Esophagus (tissue), 2 donors: ENCODE measurements around the gene TMEM200B. TPM values are rescaled to one million over a fixed set of nuclear protein-coding genes. Genes with fewer than 3 reads are reported as not detected.

ENCODE experiments used
- H3K27ac ChIP-seq, 2 donors: one replicate each; pipeline ENCODE4 v1.5.1; 2013; ENCODE audit warnings: low read depth in 2 of 2, mild to moderate bottlenecking in 2 of 2, inconsistent platforms in 1 of 2, low read length in 1 of 2, moderate library complexity in 1 of 2
- H3K27me3 ChIP-seq, 2 donors: one replicate each; pipeline ENCODE4 v1.6.1; 2013; ENCODE audit warnings: low read length in 2 of 2, control low read depth in 1 of 2, mild to moderate bottlenecking in 1 of 2; ENCODE audit not compliant: insufficient read depth in 2 of 2, control insufficient read depth in 1 of 2
- H3K36me3 ChIP-seq, 2 donors: one replicate each; pipeline ENCODE4 v1.6.1; 2013; ENCODE audit warnings: low read length in 1 of 2; ENCODE audit not compliant: control insufficient read depth in 2 of 2, insufficient read depth in 2 of 2
- H3K4me1 ChIP-seq, 2 donors: one replicate each; pipeline ENCODE4 v1.6.1; 2013; ENCODE audit warnings: low read length in 1 of 2; ENCODE audit not compliant: control insufficient read depth in 2 of 2, insufficient read depth in 2 of 2
- H3K4me3 ChIP-seq, 2 donors: one replicate each; pipeline ENCODE4 v1.5.1; 2013; ENCODE audit warnings: low read length in 2 of 2, mild to moderate bottlenecking in 2 of 2, low read depth in 1 of 2, moderate library complexity in 1 of 2
- H3K9me3 ChIP-seq, 2 donors: one replicate each; pipeline ENCODE4 v1.6.1; 2013; ENCODE audit warnings: mild to moderate bottlenecking in 2 of 2, low read depth in 1 of 2, low read length in 1 of 2, moderate library complexity in 1 of 2; ENCODE audit not compliant: control insufficient read depth in 2 of 2, insufficient read depth in 1 of 2
- WGBS, 2 donors: extraction: QIAGEN DNeasy Blood & Tissue Kit; methylation state at CpG; one replicate each; pipeline ENCODE4 v1.1.7; 2013; 5-methylcytosine and 5-hydroxymethylcytosine counted together
- polyA plus RNA-seq, 2 donors: library from polyadenylated mRNA; stranded (reverse); fragments of 200-250 nt; gene quantifications; one replicate each; pipeline ENCODE4 v1.2.3, GENCODE V29; 2013
- donor health status: healthy with polysubstance abuse.
- donor health status: Bipolar disorder and iron deficiency.

The TMEM200B gene
- polyA plus RNA-seq, 2 donors = 2.1 to 3.9 TPM

DNA sequence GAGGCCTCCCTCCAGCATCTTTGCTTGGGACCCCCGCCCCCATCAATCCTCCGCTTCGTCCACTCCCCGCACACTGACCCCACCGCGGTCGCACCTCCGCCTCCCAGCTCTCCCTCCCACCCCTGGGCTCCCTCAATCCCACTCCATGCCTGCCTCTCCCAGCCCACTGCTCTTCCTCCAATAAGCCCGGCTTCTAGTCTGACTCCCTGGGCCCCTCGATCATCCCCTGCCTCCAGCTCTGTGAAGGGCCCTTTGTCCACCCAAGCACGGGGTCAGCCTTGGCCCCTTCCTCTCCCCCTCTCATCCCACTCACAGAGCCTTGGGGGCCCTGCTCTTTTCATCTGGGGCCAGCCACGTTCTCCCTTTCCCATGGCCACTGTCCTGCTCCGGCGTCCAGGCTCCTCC lies 1.5 kb upstream of the TMEM200B start:
- WGBS, 2 donors = 70 to 71% methylated on average over 14 of the region's 14 CpGs
- peaks cover 0 to 14% of the 10 kb centered on the region in 2 donors for H3K4me1 ChIP-seq
- H3K27me3 ChIP-seq = peaks cover 0 to 7% of the 10 kb centered on the region in 2 donors
- no peaks in the 10 kb centered on the region for H3K9me3 ChIP-seq
- peaks cover 0 to 2% of the 10 kb centered on the region in 2 donors for H3K36me3 ChIP-seq
- peak overlapping the region in 1 of 2 donors; percentile 48 for H3K4me3 ChIP-seq
- H3K27ac ChIP-seq = peak overlapping the region; percentile 85 to 87

DNA sequence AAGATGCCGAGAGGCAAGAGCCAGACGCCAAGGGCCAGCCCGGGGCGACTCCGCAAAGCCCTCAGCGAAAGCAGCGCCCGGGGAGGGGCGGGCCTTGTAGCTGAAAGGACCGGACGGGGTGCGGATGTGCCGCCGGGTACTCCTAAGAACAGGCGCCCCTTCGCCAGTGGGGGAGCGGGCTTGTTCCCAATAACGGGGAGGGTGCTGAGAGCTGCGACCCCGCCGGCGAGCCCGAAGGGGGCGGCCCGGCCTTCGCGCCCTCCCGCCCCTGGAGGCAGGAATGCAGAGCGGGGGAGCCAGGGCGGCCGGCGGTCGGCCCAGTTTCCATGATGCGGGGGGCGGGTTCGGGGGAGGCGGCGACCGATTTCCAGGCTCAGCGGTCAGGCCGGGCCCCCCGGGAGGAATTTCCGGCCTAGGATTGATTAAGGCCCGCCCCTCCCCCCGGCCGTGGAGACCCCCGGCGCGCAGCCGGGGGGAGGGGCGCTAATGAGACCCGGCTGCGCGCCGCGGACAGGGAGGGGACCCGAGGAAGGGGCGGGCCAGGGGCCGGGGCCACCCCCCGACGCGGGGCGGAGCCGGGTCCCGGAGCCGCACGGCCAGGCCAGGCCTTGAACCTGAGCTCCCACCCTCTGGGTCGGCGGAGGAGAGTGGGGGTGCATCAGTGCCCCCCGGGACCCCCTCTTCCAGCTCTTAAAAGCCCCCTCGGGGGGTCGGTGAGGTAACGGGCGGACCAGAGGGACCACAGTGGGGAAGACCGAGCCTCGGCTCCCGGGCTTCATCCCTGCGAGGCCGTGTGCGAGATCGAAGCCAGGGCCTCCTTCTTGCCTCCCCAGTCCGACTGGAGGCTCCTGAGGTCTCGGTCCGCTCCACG lies 898 bp upstream of the TMEM200B start:
- H3K4me1 ChIP-seq = peaks cover 0 to 14% of the 10 kb centered on the region in 2 donors
- H3K4me3 ChIP-seq = peak overlapping the region; percentile 48 to 50
- H3K9me3 ChIP-seq = no peaks in the 10 kb centered on the region
- H3K36me3 ChIP-seq = peaks cover 0 to 2% of the 10 kb centered on the region in 2 donors
- H3K27ac ChIP-seq = peak overlapping the region; percentile 85 to 87
- H3K27me3 ChIP-seq = peaks cover 0 to 7% of the 10 kb centered on the region in 2 donors
- 1 to 5% methylated on average over 45 to 85 of the region's 85 CpGs for WGBS, 2 donors

DNA sequence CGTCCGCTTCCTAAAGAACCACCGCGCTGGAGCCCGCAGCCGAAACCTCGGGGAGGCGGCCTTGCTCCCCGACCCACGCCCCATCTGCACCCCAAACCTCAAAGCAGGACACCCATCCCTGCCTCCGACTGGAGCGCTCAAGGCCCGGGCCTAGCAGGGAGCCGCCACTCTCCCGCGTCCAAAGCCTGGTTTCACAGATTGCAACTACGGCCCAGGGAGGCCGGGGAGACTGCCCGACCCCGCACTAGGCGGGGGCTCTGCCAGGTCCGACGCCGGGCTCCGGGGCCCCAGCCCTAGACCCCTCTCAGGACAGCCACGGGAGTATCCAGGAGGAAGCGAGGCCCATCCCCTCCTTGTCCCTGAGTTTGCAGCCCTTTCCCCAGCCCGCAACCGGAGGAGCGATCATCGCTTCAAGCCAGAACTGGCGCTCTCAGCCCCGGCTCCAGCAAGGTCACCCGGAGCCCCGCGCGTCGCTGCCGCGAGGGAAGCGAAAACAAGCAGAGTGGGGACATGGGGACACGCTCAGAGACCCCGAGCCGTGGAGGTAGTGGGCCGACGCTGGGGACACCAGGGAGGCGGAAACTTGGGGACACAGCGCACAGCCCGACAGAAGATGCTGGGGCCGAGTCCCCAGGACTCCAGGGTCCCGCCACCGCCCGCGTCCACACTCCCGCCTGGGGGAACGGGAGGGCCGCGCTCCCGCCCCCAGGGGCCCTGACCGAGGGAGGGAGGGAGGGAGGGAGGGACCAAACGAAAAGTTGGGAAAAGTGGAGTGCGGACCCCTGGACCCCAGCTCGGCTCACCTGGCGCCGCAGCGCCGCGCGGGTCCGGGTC lies 433 bp downstream of the TMEM200B start:
- Histone ChIP-seq H3K27me3 (peaks cover 0 to 7% of the 10 kb centered on the region in 2 donors), H3K4me1 (peaks cover 0 to 14% of the 10 kb centered on the region in 2 donors), H3K4me3 (peak overlapping the region; percentile 48 to 50), H3K9me3 (no peaks in the 10 kb centered on the region), H3K27ac (peak overlapping the region; percentile 85 to 87), H3K36me3 (peaks cover 0 to 2% of the 10 kb centered on the region in 2 donors)
- 3 to 6% methylated on average over 48 to 70 of the region's 70 CpGs for WGBS, 2 donors

DNA sequence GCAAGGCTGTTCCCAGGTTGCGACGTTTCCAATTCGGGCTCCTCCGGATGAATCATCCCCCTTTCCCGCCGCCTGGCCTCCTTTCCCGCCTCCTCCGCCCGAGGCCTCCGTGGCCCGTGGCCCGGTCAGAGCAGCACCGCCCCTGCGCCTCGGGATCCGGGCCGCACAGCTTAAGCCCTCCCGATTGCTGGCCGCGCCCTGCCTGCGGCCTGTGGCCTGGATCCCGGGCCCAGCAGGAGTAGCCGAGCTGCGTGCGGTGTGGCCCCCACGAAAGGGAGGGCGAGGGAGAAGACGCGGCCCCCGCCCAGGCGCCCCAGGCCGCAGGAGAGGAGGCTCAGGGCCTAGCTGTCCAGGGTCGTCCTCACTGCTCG lies 1.0 kb downstream of the TMEM200B start:
- Histone ChIP-seq H3K27ac (peak overlapping the region; percentile 85 to 87), H3K27me3 (peaks cover 0 to 7% of the 10 kb centered on the region in 2 donors), H3K4me1 (peaks cover 0 to 14% of the 10 kb centered on the region in 2 donors), H3K36me3 (peaks cover 0 to 2% of the 10 kb centered on the region in 2 donors), H3K4me3 (peak overlapping the region; percentile 48 to 50), H3K9me3 (no peaks in the 10 kb centered on the region)
- 1 to 3% methylated on average over 23 to 34 of the region's 34 CpGs for WGBS, 2 donors

DNA sequence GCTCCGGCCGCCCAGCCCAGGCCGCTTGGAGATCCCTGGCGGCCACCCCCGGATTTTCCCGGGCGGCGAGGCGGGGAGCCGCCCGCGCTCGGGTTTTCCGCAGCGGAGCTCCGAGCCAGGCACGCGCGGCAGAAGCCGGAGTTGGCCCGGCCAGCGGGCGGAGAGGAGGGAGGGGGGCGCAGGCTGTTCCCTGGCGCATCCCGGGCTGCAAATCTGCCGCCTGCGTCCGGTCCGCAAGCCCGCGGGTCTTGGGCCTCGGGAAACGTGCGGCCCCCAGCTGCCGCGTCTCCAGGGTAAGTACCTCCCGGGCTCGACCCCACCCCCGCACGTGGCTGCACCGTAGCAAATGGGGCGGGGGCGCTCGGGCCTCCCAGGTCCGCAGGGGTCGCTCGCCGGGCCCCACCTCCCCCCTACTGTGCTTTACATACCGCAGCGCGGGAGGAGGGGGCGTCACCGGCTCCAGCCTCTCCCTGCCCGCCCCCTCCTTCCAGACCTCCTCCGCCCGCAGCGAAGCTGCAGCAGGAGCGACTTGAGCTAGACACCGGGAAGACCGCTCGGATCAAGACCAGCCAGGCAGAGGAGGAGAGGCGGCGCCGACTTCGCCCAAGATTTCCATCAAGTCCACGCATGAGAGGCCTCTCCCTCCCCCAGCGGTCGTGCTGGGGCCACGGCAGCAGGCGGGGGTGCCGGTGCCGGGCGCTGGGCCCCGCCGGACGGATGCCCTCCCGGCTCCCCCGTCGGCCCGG lies 1.6 kb downstream of the TMEM200B start:
- peaks cover 3 to 5% of the 10 kb centered on the region in 2 donors for H3K36me3 ChIP-seq
- H3K4me1 ChIP-seq = peaks cover 0 to 14% of the 10 kb centered on the region in 2 donors
- H3K27ac ChIP-seq = peak overlapping the region; percentile 85 to 87
- H3K4me3 ChIP-seq = peak overlapping the region; percentile 48 to 50
- 1 to 2% methylated on average over 54 to 81 of the region's 81 CpGs for WGBS, 2 donors
- peaks cover 0 to 7% of the 10 kb centered on the region in 2 donors for H3K27me3 ChIP-seq
- no peaks in the 10 kb centered on the region for H3K9me3 ChIP-seq

DNA sequence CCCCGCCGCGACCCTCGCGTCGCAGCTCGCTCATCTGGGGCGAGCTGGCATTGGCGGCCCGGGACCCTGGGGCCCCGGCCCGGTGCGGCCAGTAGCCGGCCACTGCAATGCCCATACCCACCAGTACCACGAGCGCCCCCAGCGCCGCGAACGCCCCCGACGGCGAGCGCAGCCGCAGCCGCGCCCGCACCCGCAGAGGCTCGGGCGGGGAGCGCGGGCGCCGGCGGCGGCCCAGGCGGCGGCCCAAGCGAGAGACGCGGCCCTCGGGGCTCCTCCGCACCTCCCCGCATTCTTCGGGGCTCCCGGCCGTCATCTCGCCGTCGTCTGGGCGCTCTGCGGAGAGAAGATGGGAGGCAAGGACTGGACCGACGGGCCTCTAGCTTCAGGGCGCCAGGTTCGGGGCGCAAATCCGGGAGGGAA lies 2.2 kb downstream of the TMEM200B start:
- H3K27ac ChIP-seq = peak overlapping the region; percentile 22 to 85
- peaks cover 0 to 14% of the 10 kb centered on the region in 2 donors for H3K4me1 ChIP-seq
- peaks cover 0 to 7% of the 10 kb centered on the region in 2 donors for H3K27me3 ChIP-seq
- H3K36me3 ChIP-seq = peaks cover 5 to 6% of the 10 kb centered on the region in 2 donors
- H3K9me3 ChIP-seq = no peaks in the 10 kb centered on the region
- peak overlapping the region; percentile 48 to 50 for H3K4me3 ChIP-seq
- 4 to 6% methylated on average over 41 to 59 of the region's 59 CpGs for WGBS, 2 donors

DNA sequence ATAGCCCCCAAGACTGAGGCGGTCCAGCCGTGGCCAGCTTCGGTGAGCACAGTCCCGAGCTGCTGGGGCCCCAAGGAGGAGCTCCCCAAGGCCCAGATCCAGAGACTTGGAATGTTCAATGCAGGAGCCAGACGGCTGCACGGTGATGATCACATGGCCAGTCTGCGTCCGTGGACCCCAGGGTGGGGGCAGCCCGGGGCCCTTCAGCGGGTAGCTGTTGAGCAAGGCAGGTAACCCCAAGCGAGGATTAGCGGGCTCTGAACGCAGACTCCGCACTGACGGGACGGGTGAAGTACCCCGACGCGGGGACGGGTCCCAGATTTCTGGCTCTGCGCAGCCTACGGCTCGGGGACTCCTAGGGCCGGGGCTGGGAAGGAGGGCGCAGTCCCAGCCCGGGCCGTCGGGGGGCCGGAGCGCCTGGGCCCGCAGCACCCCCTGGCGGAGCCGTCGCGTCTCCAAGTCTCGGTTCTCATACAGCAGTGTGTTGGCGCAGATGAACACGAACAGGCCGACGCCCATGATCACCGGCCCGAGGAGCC lies 2.7 kb downstream of the TMEM200B start:
- Histone ChIP-seq H3K4me3 (peak overlapping the region; percentile 48 to 50), H3K27ac (peak overlapping the region in 1 of 2 donors; percentile 22), H3K27me3 (peaks cover 0 to 7% of the 10 kb centered on the region in 2 donors), H3K36me3 (peaks cover 5 to 6% of the 10 kb centered on the region in 2 donors), H3K4me1 (peaks cover 0 to 14% of the 10 kb centered on the region in 2 donors), H3K9me3 (no peaks in the 10 kb centered on the region)
- 41 to 54% methylated on average over 42 of the region's 42 CpGs for WGBS, 2 donors

DNA sequence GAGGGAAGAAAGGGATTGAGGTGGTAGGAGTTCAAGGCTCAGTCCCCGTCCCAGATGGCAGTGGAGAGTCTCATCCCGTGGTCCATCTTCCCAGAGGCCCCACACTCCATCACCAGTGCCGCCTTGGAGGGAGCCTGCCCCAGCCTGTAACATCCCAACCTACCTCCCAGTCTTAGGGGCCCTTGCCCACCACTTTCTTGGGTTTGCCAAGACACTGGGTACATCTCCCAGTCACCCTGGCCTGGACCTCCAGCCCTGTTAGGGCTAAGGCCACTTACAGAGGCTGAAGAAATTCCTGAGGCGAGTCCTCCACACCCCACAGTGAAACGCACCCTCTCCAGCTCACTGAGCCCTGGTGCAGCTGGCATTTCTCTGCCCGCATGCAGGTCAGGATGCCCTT lies 3.3 kb downstream of the TMEM200B start:
- Histone ChIP-seq H3K36me3 (peaks cover 5 to 10% of the 10 kb centered on the region in 2 donors), H3K27ac (no peak overlapping the region), H3K27me3 (peaks cover 0 to 7% of the 10 kb centered on the region in 2 donors), H3K4me3 (no peak overlapping the region), H3K4me1 (peaks cover 0 to 14% of the 10 kb centered on the region in 2 donors), H3K9me3 (no peaks in the 10 kb centered on the region)
- WGBS, 2 donors = 92 to 97% methylated on average over 6 of the region's 6 CpGs
